Thoracic aorta (tissue), 2 donors: Measurements from ENCODE around the gene STRN. TPM values are rescaled to one million over a fixed set of nuclear protein-coding genes. Genes with fewer than 3 reads are reported as not detected.
"Not testable (repeated sequence)": the region's sequence is repeated elsewhere in the genome, so short reads cannot be mapped to it uniquely, and the experiment has no call there.

Experiments
- ATAC-seq: fragments of 150-250 bp; one replicate; pipeline ENCODE4 v1.8.0; 2017; ENCODE audit warnings: low read depth; ENCODE audit not compliant: insufficient number of reproducible peaks, low FRiP score
- DNase-seq: peaks from one replicate; pipeline ENCODE4 v3.0.0-alpha.2; 2020; ENCODE audit warnings: low spot score
- H3K27ac ChIP-seq, 2 donors: fragments of 200-600 bp; sonication (generic); 1 replicate in 1 of 2; 2 replicates in 1 of 2; pipeline ENCODE4 v1.5.1; 2016; ENCODE audit warnings: mild to moderate bottlenecking in 2 of 2, moderate library complexity in 2 of 2
- H3K27me3 ChIP-seq: fragments of 200-600 bp; sonication (generic); replicated peaks from 2 replicates; pipeline ENCODE4 v1.6.0; 2016; ENCODE audit warnings: mild to moderate bottlenecking; ENCODE audit not compliant: insufficient read depth
- H3K36me3 ChIP-seq: fragments of 200-600 bp; sonication (generic); one replicate; pipeline ENCODE4 v1.5.1; 2016
- H3K4me1 ChIP-seq, 2 donors: fragments of 200-600 bp; sonication (generic); 1 replicate in 1 of 2; 2 replicates in 1 of 2; pipeline versions ENCODE4 v1.5.1 to v1.6.0; 2016; ENCODE audit warnings: low read depth in 2 of 2, mild to moderate bottlenecking in 1 of 2; ENCODE audit not compliant: control insufficient read depth in 1 of 2
- H3K4me3 ChIP-seq: fragments of 200-600 bp; sonication (generic); 2 replicates; pipeline ENCODE4 v1.5.1; 2016; ENCODE audit warnings: mild to moderate bottlenecking
- H3K9me3 ChIP-seq: fragments of 200-600 bp; sonication (generic); 2 replicates; pipeline ENCODE4 v1.5.1; 2016
- total RNA-seq, 2 donors: library from RNA; depleted of rRNA; stranded (reverse); fragments of >200 nt; gene quantifications; one replicate each; pipeline versions ENCODE4 v1.1.0 to v1.2.3, GENCODE V29; 2016
- TF ChIP-seq, protein P1 (sequence below): fragments of 200-600 bp; sonication (generic); IDR thresholded peaks from one replicate; pipeline ENCODE4 v1.5.1; 2019; ENCODE audit warnings: antibody characterized with exemption

The STRN gene
- total RNA-seq, 2 donors from 2014 or later = 14.6 to 23.4 TPM

DNA sequence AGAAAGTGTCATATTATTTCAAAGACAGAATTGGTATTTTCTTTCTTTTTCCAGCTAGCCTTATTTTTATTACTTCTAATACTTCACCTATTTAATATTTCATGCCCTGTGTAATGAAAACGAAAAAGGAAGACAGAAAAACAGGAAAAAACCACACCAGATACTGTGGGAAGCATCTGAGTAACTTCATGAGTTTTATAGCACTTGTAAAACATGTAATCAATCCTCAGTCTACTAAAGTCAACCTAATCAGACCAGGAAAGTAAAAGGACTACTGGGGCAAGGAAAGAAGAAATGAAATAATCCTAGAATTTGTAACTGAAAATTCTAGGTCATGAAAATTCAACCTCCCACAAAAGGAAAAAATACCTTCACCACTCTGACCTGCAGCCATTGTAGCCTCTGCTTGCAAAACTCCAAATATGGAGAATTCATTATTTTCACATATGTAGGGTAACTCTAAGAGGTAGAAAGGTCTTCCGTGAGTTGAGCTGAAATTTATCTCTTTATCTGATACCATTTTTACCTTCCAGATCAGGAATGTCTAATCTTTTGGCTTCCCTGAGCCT lies 34.7 kb upstream of the STRN start:
- no peaks in the 10 kb centered on the region for H3K27me3 ChIP-seq
- no peak overlapping the region for H3K27ac ChIP-seq
- DNase-seq (no peak), ATAC-seq (no peak)
- TF ChIP-seq, protein P1, sequence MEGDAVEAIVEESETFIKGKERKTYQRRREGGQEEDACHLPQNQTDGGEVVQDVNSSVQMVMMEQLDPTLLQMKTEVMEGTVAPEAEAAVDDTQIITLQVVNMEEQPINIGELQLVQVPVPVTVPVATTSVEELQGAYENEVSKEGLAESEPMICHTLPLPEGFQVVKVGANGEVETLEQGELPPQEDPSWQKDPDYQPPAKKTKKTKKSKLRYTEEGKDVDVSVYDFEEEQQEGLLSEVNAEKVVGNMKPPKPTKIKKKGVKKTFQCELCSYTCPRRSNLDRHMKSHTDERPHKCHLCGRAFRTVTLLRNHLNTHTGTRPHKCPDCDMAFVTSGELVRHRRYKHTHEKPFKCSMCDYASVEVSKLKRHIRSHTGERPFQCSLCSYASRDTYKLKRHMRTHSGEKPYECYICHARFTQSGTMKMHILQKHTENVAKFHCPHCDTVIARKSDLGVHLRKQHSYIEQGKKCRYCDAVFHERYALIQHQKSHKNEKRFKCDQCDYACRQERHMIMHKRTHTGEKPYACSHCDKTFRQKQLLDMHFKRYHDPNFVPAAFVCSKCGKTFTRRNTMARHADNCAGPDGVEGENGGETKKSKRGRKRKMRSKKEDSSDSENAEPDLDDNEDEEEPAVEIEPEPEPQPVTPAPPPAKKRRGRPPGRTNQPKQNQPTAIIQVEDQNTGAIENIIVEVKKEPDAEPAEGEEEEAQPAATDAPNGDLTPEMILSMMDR = no peak
- H3K9me3 ChIP-seq = no peaks in the 10 kb centered on the region
- peaks cover 36% of the 10 kb centered on the region for H3K36me3 ChIP-seq
- no peak overlapping the region for H3K4me3 ChIP-seq
- no peaks in the 10 kb centered on the region for H3K4me1 ChIP-seq

DNA sequence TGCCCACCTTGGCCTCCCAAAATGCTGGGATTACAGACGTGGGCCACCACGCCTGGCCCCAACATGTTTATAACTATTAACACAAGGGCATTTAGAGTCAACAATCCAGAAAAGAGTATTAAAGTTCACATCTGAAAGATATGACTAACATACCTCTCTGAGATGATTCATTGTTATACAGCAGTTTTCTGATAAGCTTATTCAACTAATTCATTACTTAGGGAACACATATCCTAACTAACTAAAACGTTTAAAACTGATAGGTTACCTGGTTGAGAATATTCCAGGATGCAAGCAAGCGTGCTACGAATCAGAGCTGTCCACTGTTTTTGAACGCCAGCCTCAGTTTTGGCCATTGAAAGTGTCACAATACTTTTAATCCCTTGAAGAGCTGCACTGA lies 34.0 kb upstream of the STRN start:
- Histone ChIP-seq H3K27me3 (no peaks in the 10 kb centered on the region), H3K4me3 (no peak overlapping the region), H3K36me3 (peaks cover 36% of the 10 kb centered on the region), H3K27ac (no peak overlapping the region), H3K4me1 (no peaks in the 10 kb centered on the region), H3K9me3 (no peaks in the 10 kb centered on the region)
- ATAC-seq (no peak), DNase-seq (no peak)
- TF ChIP-seq, protein P1 = no peak

DNA sequence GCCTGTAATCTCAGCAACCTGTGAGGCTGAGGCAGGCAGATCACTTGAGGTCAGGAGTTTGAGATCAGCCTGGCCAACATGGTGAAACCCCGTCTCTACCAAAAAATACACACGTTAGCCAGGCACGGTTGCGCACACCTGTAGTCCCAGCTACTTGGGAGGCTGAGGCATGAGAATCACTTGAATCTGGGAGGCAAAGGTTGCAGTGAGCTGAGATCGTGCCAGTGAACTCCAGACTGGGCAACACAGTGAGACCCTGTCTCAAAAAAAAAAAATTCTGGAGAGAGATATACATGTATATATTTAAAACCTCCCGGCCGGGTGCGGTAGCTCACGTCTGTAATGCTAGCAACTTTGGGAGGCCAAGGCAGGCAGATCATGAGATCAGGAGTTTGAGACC lies 33.1 kb upstream of the STRN start:
- H3K4me1 ChIP-seq, H3K27me3 ChIP-seq, ATAC-seq, DNase-seq, H3K4me3 ChIP-seq, H3K27ac ChIP-seq, H3K9me3 ChIP-seq: not testable (repeated sequence)
- H3K36me3 ChIP-seq = peaks cover 36% of the 10 kb centered on the region

DNA sequence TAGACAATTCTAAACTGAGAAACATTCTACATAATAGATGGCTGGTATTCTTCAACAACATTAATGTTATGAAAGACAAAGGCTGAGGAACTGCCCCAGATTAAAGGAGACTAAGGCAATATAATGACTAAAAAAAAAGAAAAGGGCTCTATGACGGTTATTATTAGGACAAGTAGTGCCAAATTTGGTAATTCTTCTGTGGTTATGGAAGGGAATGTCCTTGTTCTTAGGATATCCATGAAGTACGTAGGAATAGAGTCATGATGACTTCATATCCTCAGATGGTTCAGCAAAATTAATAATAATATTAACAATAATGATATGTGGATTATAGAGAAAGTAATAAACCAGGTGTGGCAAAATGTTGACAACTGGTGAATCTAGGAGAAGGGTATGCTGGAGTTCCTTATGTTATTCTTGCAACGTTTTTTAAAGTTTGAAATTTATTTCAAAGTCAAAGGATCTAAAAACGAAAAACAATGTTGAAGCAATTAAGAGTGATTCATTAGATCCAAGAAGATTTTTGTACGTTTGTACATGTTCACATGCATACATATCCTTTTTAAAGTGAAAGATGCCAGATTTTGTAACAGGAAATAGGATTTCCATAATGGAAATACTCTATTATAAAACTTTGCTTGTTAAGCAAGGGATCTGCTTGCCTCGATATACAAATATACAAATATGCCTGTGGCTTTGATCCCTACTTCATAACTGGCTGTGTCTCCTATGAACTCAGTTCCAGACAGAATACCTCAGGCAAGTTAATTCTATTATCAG lies 27.7 kb upstream of the STRN start:
- Histone ChIP-seq H3K36me3 (peaks cover 8% of the 10 kb centered on the region), H3K4me3 (no peak overlapping the region), H3K27ac (no peak overlapping the region), H3K4me1 (no peaks in the 10 kb centered on the region), H3K27me3 (no peaks in the 10 kb centered on the region), H3K9me3 (no peaks in the 10 kb centered on the region)
- TF ChIP-seq, protein P1 = no peak
- ATAC-seq (no peak), DNase-seq (no peak)

DNA sequence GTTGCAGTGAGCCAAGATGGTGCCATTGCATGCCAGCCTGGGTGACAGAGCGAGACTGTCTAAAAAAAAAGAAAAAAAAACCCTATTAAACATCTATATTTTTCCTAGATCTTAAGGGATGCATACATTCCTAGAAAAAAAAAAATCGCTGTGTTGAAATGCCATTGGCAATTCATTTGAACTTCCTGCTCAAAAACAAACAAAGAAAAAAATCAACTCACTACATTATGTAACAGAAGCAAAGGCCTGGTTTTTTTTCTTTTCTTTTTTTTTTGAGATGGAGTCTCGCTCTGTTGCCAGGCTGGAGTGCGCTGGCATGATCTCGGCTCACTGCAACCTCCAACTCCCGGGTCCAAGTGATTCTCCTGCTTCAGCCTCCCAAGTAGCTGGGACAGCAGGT lies 21.7 kb upstream of the STRN start:
- ATAC-seq = no peak
- H3K36me3 ChIP-seq = peaks cover under 1% of the 10 kb centered on the region

More for the DNA sequence above, 21.7 kb upstream of the STRN start:
- Histone ChIP-seq H3K9me3 (no peaks in the 10 kb centered on the region), H3K4me3 (no peak overlapping the region), H3K27me3 (no peaks in the 10 kb centered on the region), H3K4me1 (no peaks in the 10 kb centered on the region), H3K27ac (no peak overlapping the region)
- TF ChIP-seq, protein P1 = no peak
- no peak for DNase-seq
